Measurements from ENCODE around the gene GPR146. TPM values are rescaled to one million over a fixed set of nuclear protein-coding genes. Genes with fewer than 3 reads are reported as not detected.
A peak's percentile ranks its signal among the peaks of the same experiment; 100 is the strongest.

The GPR146 gene
- total RNA-seq, 1 donor from 2014 or later, result 40.0 TPM

GRCh38 chr7:1078519-1078918, 34.2 kb downstream of the GPR146 start:
- ATAC-seq, result no peak
- Histone ChIP-seq H3K9me3 (no peaks in the 10 kb centered on the region), H3K36me3 (no peaks in the 10 kb centered on the region), H3K4me1 (no peaks in the 10 kb centered on the region), H3K27me3 (no peaks in the 10 kb centered on the region), H3K4me3 (no peak overlapping the region), H3K27ac (peak overlapping the region; percentile 65)
- TF ChIP-seq, protein P1, sequence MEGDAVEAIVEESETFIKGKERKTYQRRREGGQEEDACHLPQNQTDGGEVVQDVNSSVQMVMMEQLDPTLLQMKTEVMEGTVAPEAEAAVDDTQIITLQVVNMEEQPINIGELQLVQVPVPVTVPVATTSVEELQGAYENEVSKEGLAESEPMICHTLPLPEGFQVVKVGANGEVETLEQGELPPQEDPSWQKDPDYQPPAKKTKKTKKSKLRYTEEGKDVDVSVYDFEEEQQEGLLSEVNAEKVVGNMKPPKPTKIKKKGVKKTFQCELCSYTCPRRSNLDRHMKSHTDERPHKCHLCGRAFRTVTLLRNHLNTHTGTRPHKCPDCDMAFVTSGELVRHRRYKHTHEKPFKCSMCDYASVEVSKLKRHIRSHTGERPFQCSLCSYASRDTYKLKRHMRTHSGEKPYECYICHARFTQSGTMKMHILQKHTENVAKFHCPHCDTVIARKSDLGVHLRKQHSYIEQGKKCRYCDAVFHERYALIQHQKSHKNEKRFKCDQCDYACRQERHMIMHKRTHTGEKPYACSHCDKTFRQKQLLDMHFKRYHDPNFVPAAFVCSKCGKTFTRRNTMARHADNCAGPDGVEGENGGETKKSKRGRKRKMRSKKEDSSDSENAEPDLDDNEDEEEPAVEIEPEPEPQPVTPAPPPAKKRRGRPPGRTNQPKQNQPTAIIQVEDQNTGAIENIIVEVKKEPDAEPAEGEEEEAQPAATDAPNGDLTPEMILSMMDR (IDR thresholded peaks at IDR 0.05), result no peak
- intact Hi-C loops (cut with DNase I), result no loop called here
- no peak for DNase-seq

GRCh38 chr7:1078985-1079384, 34.6 kb downstream of the GPR146 start:
- Histone ChIP-seq H3K4me3 (no peak overlapping the region), H3K4me1 (no peaks in the 10 kb centered on the region), H3K27me3 (no peaks in the 10 kb centered on the region), H3K36me3 (no peaks in the 10 kb centered on the region), H3K27ac (no peak overlapping the region), H3K9me3 (no peaks in the 10 kb centered on the region)
- TF ChIP-seq, protein P1 (IDR thresholded peaks at IDR 0.05), result no peak
- ATAC-seq (no peak), DNase-seq (no peak)
- intact Hi-C loops (cut with DNase I), result no loop called here

DNA sequence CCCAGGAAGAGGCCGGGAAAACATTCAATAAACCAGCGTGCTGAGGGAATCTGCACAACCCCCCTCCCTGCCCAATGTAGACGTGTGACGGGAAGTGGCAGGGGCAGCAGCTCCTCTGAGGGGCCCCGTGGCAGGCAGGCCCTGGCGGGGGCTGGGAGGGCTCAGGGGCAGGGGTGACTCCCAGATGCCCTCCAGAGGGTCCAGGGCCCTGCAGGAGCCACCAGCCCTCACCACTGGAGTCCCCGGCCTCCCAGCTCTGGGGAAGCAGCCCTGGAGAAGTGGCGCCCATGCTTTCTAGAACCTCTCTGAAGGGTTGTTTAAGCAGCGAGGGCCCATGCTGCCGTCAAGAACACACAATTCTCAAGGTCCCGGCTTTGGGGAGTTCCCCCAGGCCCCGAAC, 35.2 kb downstream of the GPR146 start:
- H3K27ac ChIP-seq, result no peak overlapping the region
- DNase-seq (no peak), ATAC-seq (no peak)
- no peaks in the 10 kb centered on the region for H3K36me3 ChIP-seq
- H3K4me3 ChIP-seq, result no peak overlapping the region
- TF ChIP-seq, protein P1 (IDR thresholded peaks at IDR 0.05), result no peak
- no peaks in the 10 kb centered on the region for H3K9me3 ChIP-seq
- H3K27me3 ChIP-seq, result no peaks in the 10 kb centered on the region
- H3K4me1 ChIP-seq, result no peaks in the 10 kb centered on the region
- intact Hi-C loops (cut with DNase I), result no loop called here

- DNase-seq, result no peak
- Histone ChIP-seq H3K27ac (no peak overlapping the region), H3K4me1 (no peaks in the 10 kb centered on the region)
Observed at GRCh38 chr7:1080252-1080920, 36.0 kb downstream of the GPR146 start.

GRCh38 chr7:1080921-1081255, 36.5 kb downstream of the GPR146 start:
- TF ChIP-seq, protein P1 (IDR thresholded peaks at IDR 0.05), result no peak
- intact Hi-C loops (cut with DNase I), result no loop called here
- Histone ChIP-seq H3K4me3 (no peak overlapping the region), H3K9me3 (no peaks in the 10 kb centered on the region), H3K4me1 (no peaks in the 10 kb centered on the region), H3K27ac (no peak overlapping the region), H3K36me3 (no peaks in the 10 kb centered on the region), H3K27me3 (no peaks in the 10 kb centered on the region)
- no peak for ATAC-seq
- DNase-seq, result no peak

More at GRCh38 chr7:1080252-1080920, 36.0 kb downstream of the GPR146 start:
- no peaks in the 10 kb centered on the region for H3K27me3 ChIP-seq
- H3K36me3 ChIP-seq, result no peaks in the 10 kb centered on the region
- no peak overlapping the region for H3K4me3 ChIP-seq
- TF ChIP-seq, protein P1 (IDR thresholded peaks at IDR 0.05), result no peak
- H3K9me3 ChIP-seq, result no peaks in the 10 kb centered on the region
- no peak for ATAC-seq
- intact Hi-C loops (cut with DNase I), result no loop called here

DNA sequence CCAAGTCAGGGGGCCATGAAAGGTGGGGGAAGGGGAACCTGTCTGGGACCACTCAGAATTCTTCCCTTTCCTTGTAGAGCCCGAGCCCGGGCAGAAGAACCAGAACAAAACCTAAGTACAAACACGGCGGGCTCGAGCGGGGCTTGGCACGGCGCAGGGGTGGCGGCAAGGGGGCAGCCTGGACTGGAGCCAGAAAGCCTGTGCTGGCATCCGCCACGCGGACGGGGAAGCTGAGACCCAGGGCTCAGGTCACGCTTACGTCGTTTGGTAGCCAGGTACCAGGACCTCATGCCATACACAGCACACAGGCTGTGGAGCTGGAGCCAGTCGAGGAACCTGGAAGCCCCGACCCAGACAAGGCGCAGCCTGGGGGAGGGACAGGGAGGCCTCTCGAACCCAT, 37.0 kb downstream of the GPR146 start:
- ATAC-seq, result no peak
- no peaks in the 10 kb centered on the region for H3K9me3 ChIP-seq
- no peaks in the 10 kb centered on the region for H3K36me3 ChIP-seq
- no peak overlapping the region for H3K27ac ChIP-seq
- no peaks in the 10 kb centered on the region for H3K27me3 ChIP-seq
- no peak for DNase-seq
- TF ChIP-seq, protein P1 (IDR thresholded peaks at IDR 0.05), result no peak
- intact Hi-C loops (cut with DNase I), result no loop called here
- H3K4me3 ChIP-seq, result no peak overlapping the region
- H3K4me1 ChIP-seq, result peaks cover 3% of the 10 kb centered on the region
